K562 (cell line): Measurements from ENCODE around the gene IRGQ. TPM values are rescaled to one million over a fixed set of nuclear protein-coding genes. Genes with fewer than 3 reads are reported as not detected.

ENCODE experiments used
- ATAC-seq: fragments of 200-7000 bp; cut with Tn5 transposase; 3 replicates; pipeline ENCODE4 v1.9.1; 2020; ENCODE audit warnings: moderate library complexity
- BruUV-seq: library from RNA; stranded (reverse); fragments of 400-500 nt; replicated peaks from 2 replicates; lab custom pipeline; 2021; lab: Mats Ljungman, UMichigan
- CTCF ChIA-PET: fragments of 300-600 bp; formaldehyde crosslinking; extraction: SDS; loops from one replicate; lab custom pipeline; 2021; ENCODE audit warnings: low intra/inter-chr PET ratio; lab: Yijun Ruan, JAX
- POLR2A ChIA-PET: fragments of 300-600, 350-650 bp; sonication (Branson Sonifier 250); formaldehyde crosslinking; extraction: SDS; loops from one replicate; lab custom pipeline; 2021; ENCODE audit warnings: antibody characterized with exemption, inconsistent platforms; lab: Yijun Ruan, JAX
- DNase-seq, 4 experiments: peaks; one replicate each; pipeline versions ENCODE4 v3.0.0 to v3.0.0-alpha.2; 2011 to 2018; ENCODE audit warnings: low spot score in 3 of 4, mixed read lengths in 3 of 4; ENCODE audit errors: extremely low read depth in 1 of 4
- FAIRE-seq: peaks from 2 replicates; lab custom pipeline; 2011; peaks lifted over from hg19 to GRCh38; lab: Jason Lieb, UNC
- H2AFZ ChIP-seq: 2 replicates; pipeline ENCODE4 v1.6.0; 2011; ENCODE audit warnings: low read depth, low read length, control low read depth, inconsistent platforms
- H3K27ac ChIP-seq: fragments of 200-600 bp; 3 replicates; pipeline ENCODE4 v1.8.0; 2011; ENCODE audit warnings: low read depth, mild to moderate bottlenecking, control low read depth, inconsistent platforms, low read length, moderate library complexity, mixed read lengths; ENCODE audit errors: extremely low read depth
- H3K27me3 ChIP-seq, 2 experiments: fragments of 300-600 bp in 1 of 2; 2 replicates in 1 of 2; 3 replicates in 1 of 2; pipeline versions ENCODE4 v1.6.0 to v1.8.0; 2011; ENCODE audit warnings: inconsistent platforms in 2 of 2, low read length in 2 of 2, mild to moderate bottlenecking in 1 of 2, mixed read lengths in 1 of 2, moderate library complexity in 1 of 2; ENCODE audit not compliant: control insufficient read depth in 2 of 2, insufficient read depth in 2 of 2
- H3K36me3 ChIP-seq: fragments of 300-600 bp; 3 replicates; pipeline ENCODE4 v1.8.0; 2011; ENCODE audit warnings: mild to moderate bottlenecking, low read length, inconsistent platforms; ENCODE audit not compliant: control insufficient read depth, insufficient read depth
- H3K4me1 ChIP-seq, 2 experiments: fragments of 200-600 bp in 1 of 2; replicated peaks in 1 of 2; 2 replicates in 1 of 2; 3 replicates in 1 of 2; pipeline versions ENCODE4 v1.5.1 to v1.8.0; 2011; ENCODE audit warnings: inconsistent platforms in 2 of 2, low read length in 2 of 2, mild to moderate bottlenecking in 1 of 2, mixed read lengths in 1 of 2, moderate library complexity in 1 of 2; ENCODE audit not compliant: control insufficient read depth in 2 of 2, insufficient read depth in 2 of 2
- H3K4me2 ChIP-seq: 2 replicates; pipeline ENCODE4 v1.6.1; 2011; ENCODE audit warnings: low read length, control low read depth, inconsistent platforms, mixed read lengths; ENCODE audit not compliant: insufficient read depth
- H3K4me3 ChIP-seq: fragments of 200-600 bp; sonication (generic), shearing (Covaris generic); 2 replicates; pipeline ENCODE4 v1.5.1; 2016; ENCODE audit warnings: control low read depth, inconsistent platforms
- H3K79me2 ChIP-seq: fragments of 200-600 bp; 3 replicates; pipeline ENCODE4 v1.8.0; 2011; ENCODE audit warnings: low read length, inconsistent platforms; ENCODE audit not compliant: control insufficient read depth, insufficient read depth
- H3K9ac ChIP-seq, 2 experiments: 2 replicates each; pipeline versions ENCODE4 v1.6.0 to v1.6.1; 2011; ENCODE audit warnings: low read depth in 2 of 2, low read length in 2 of 2, control low read depth in 1 of 2, inconsistent platforms in 1 of 2, mild to moderate bottlenecking in 1 of 2, mixed read lengths in 1 of 2; ENCODE audit not compliant: insufficient read depth in 1 of 2
- H3K9me1 ChIP-seq: one replicate; pipeline ENCODE4 v1.6.0; 2011; ENCODE audit warnings: inconsistent platforms, mild to moderate bottlenecking, low read length, moderate library complexity; ENCODE audit not compliant: control insufficient read depth, insufficient read depth
- H3K9me3 ChIP-seq: replicated peaks from 2 replicates; pipeline ENCODE4 v1.5.1; 2011; ENCODE audit warnings: low read depth, low read length, inconsistent platforms; ENCODE audit not compliant: control insufficient read depth, insufficient read depth
- H4K20me1 ChIP-seq: replicated peaks from 2 replicates; pipeline ENCODE4 v1.6.1; 2011; ENCODE audit warnings: low read length, inconsistent platforms, mixed read lengths; ENCODE audit not compliant: control insufficient read depth, insufficient read depth
- DPF2 ChIP-seq: fragments of 450-650 bp; IDR thresholded peaks from 2 replicates; pipeline ENCODE4 v1.6.1; 2016
- HNRNPL ChIP-seq: fragments of 200-400 bp; formaldehyde crosslinking; IDR thresholded peaks from 2 replicates; pipeline ENCODE4 v1.6.1; 2017; ENCODE audit warnings: low read depth, mild to moderate bottlenecking, low read length
- JUND ChIP-seq, 2 experiments: IDR thresholded peaks; 2 replicates in 1 of 2; 3 replicates in 1 of 2; pipeline ENCODE4 v1.6.1; 2011; ENCODE audit warnings: borderline replicate concordance in 2 of 2, low read depth in 2 of 2, low read length in 2 of 2, improper control_type of control experiment in 1 of 2, missing biosample characterization in 1 of 2, missing genetic modification characterization in 1 of 2, missing genetic modification reagents in 1 of 2
- REST ChIP-seq, 2 experiments: fragments of 450-650 bp; formaldehyde crosslinking in 1 of 2; IDR thresholded peaks; 2 replicates each; pipeline versions ENCODE4 v1.4.0 to v1.6.1; 2014 to 2020; ENCODE audit warnings: mild to moderate bottlenecking in 2 of 2, borderline replicate concordance in 1 of 2, low read depth in 1 of 2
- TRIM28 ChIP-seq: fragments of 450-650 bp; IDR thresholded peaks from 2 replicates; pipeline ENCODE4 v1.6.1; 2017
- UBTF ChIP-seq, 2 experiments: IDR thresholded peaks; 2 replicates each; pipeline ENCODE4 v1.6.1; 2012; ENCODE audit warnings: improper control_type of control experiment in 2 of 2, low read depth in 2 of 2, low read length in 2 of 2, borderline replicate concordance in 1 of 2
- ZNF511 ChIP-seq: sonication (generic); formaldehyde crosslinking; IDR thresholded peaks from 2 replicates; pipeline ENCODE4 v1.8.0; 2022; ENCODE audit warnings: mild to moderate bottlenecking, missing genetic modification reagents
- ZSCAN32 ChIP-seq: fragments of 450-650 bp; formaldehyde crosslinking; IDR thresholded peaks from 2 replicates; pipeline ENCODE4 v1.4.0; 2020; ENCODE audit warnings: mild to moderate bottlenecking, moderate library complexity
- WGBS: fragments of 100-300 bp; shearing (Covaris generic); methylation state at CpG from one replicate; pipeline ENCODE4 v1.1.6; 2016; ENCODE audit warnings: low coverage, mixed read lengths; ENCODE audit not compliant: insufficient coverage; ENCODE audit errors: missing lambda C conversion rate; 5-methylcytosine and 5-hydroxymethylcytosine counted together
- in situ Hi-C: fragments of 300-500 bp; cut with MboI; formaldehyde crosslinking; loops from 4 replicates; pipeline ENCODE4 v1.15.0; 2018; ENCODE audit warnings: inconsistent platforms, mixed read lengths
- intact Hi-C: fragments of 100-400 bp; cut with micrococcal nuclease; formaldehyde crosslinking; loops from 2 replicates; pipeline ENCODE4 v1.14.2; 2022
- polyA plus RNA-seq, 8 experiments: library from polyadenylated mRNA; depleted of rRNA in 4 of 8; stranded (reverse) in 5 of 8; unstranded in 3 of 8; fragments of >200 nt; fragmentation: Nextera tagmentation in 2 of 8; fragmentation: Illumina TruSeq in 1 of 8; extraction: Ambion mirVana in 2 of 8; extraction: Trizol in 1 of 8; gene quantifications; 2 replicates each; pipeline versions ENCODE4 v1.2.1 to v1.2.3, GENCODE V29; 2011 to 2014; ENCODE audit warnings: inconsistent platforms in 1 of 8, missing spikeins in 1 of 8
- total RNA-seq, 7 experiments: library from RNA; depleted of rRNA in 6 of 7; stranded (reverse); fragments of >200 nt in 6 of 7; fragmentation: Illumina TruSeq in 2 of 7; extraction: Trizol in 2 of 7; gene quantifications; 2 replicates each; pipeline versions ENCODE4 v1.2.1 to v1.2.3, GENCODE V29; 2011 to 2021; ENCODE audit warnings: low replicate concordance in 1 of 7

The IRGQ gene
- total and polyA plus RNA-seq, 9 of the 15 experiments (the other 6 are each of a cell fraction or from before 2014, with no cell fraction given) = 3.5 to 19.2 (median 7.9) TPM

DNA sequence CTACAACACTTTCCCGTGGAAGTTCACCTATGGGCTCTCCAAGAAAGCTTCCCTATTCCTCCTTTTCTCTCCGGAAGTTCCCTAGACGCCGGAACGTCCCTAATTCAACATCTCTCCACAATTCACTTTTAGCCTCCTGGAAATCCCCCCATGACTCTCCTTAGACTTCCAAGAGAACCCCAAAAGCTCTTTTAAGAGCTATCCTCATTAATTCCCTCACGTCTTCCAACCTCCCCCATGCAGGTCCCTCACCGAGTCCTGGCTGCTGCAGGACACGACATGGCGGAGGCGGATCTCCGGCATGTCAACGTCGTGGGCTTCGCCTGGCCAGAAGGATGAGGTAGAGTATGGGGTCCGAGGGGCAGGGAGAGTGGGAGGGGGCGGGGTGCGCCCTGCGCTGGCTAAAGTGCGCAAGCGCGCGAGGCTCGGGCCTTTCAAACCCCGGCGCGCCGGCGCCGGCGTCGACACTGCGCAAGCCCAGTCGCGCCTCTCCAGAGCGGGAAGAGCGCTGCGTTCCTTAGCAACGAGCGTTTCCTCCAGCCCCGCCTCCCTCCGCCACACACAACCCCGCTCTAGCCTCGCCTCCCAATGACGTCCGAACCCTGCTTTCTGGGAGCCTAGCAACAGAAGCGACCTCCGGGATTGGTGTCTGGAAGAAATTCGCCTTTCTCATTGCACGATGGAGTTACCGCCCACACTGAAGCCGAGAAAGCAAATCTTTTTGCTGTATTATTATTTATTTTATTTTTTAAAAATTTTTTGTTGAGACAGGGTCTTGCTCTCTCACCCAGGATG, 20.6 kb downstream of the IRGQ start, which contains the start of the genes PINLYP and XRCC1:
PINLYP (plus strand) TSS at position 646 of the 795 bp plus-strand sequence. CDS start 1,391 bp downstream, outside the sequence.
XRCC1 (minus strand) TSS at position 372 of the 795 bp plus-strand sequence; CDS start at position 303, 69 bp downstream.
- FAIRE-seq (peak; percentile 98), ATAC-seq (peak; percentile 99), DNase-seq (peak; percentile 96 to 99 (median 96))
- Histone ChIP-seq H3K27me3 (no peaks in the 10 kb centered on the region; a peak in 1 of 5 replicates), H3K4me2 (peak within 1 kb of the TSS; percentile 97), H3K4me1 (peaks cover 5 to 16% of the 10 kb centered on the region in 2 experiments; a peak in 3 of 5 replicates), H3K27ac (peak within 1 kb of the TSS; percentile 83), H3K4me3 (peak within 1 kb of the TSS; percentile 91), H4K20me1 (no peaks in the 10 kb centered on the region), H3K9ac (peak within 1 kb of the TSS; percentile 92 to 93), H3K79me2 (peaks cover 12% of the 10 kb centered on the region), H3K9me1 (no peaks in the 10 kb centered on the region), H3K36me3 (peaks cover 8% of the 10 kb centered on the region; the same call in 2 of the 3 replicates), H2AFZ (peak within 1 kb of the TSS; percentile 97), H3K9me3 (no peaks in the 10 kb centered on the region)
- ChIA-PET POLR2A (interaction anchor here (0.7 to 2.0 kb wide), 6 partner anchors 9 to 42 kb away, joined by 3 to 7 read pairs (median 4); partner anchors contain the start of genes IRGQ and ZNF576), CTCF (interaction anchor here (0.6 kb wide), 1 partner anchor 143 kb away, joined by 3 read pairs; no protein-coding TSS in a partner anchor)
- in situ Hi-C loops = no loop called here
- WGBS = under 1% methylated on average over 45 of the region's 51 CpGs
- no TSS peak for BruUV-seq
- intact Hi-C loops = loop anchor here (1.0 kb wide), 1 partner anchor 21 kb away; the partner anchor contains the start of genes IRGQ and ZNF576
- TF ChIP-seq JUND (IDR thresholded peaks at IDR 0.05; ENCODE audit: borderline replicate concordance, low read depth, low read length) = peak; percentile 29; the same call in 1 of the 2 replicates
- no peak for TF ChIP-seq JUND (tag; IDR thresholded peaks at IDR 0.05; ENCODE audit: borderline replicate concordance, low read depth, low read length)
- peak; percentile 71; the same call in 1 of the 2 replicates for TF ChIP-seq ZNF511 (CRISPR knock-in tag)
- no peak for TF ChIP-seq HNRNPL
- TF ChIP-seq TRIM28 = no peak
- no peak for TF ChIP-seq ZSCAN32
- TF ChIP-seq REST (IDR thresholded peaks at IDR 0.05; ENCODE audit: borderline replicate concordance) = no peak
- no peak for TF ChIP-seq REST (CRISPR knock-in tag; IDR thresholded peaks at IDR 0.05; ENCODE audit: low read depth)
- no peak for TF ChIP-seq DPF2
- TF ChIP-seq UBTF (IDR thresholded peaks at IDR 0.05; ENCODE audit: borderline replicate concordance in 1 of 2, low read depth in 2 of 2, low read length in 2 of 2) = peak in 1 of 2 experiments; percentile 13; a peak in 1 of 4 replicates
